Measurements from ENCODE around the gene RAB29.
"Not testable (repeated sequence)": the region's sequence is repeated elsewhere in the genome, so short reads cannot be mapped to it uniquely, and the experiment has no call there.

RAB29 gene, protein sequence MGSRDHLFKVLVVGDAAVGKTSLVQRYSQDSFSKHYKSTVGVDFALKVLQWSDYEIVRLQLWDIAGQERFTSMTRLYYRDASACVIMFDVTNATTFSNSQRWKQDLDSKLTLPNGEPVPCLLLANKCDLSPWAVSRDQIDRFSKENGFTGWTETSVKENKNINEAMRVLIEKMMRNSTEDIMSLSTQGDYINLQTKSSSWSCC

DNA sequence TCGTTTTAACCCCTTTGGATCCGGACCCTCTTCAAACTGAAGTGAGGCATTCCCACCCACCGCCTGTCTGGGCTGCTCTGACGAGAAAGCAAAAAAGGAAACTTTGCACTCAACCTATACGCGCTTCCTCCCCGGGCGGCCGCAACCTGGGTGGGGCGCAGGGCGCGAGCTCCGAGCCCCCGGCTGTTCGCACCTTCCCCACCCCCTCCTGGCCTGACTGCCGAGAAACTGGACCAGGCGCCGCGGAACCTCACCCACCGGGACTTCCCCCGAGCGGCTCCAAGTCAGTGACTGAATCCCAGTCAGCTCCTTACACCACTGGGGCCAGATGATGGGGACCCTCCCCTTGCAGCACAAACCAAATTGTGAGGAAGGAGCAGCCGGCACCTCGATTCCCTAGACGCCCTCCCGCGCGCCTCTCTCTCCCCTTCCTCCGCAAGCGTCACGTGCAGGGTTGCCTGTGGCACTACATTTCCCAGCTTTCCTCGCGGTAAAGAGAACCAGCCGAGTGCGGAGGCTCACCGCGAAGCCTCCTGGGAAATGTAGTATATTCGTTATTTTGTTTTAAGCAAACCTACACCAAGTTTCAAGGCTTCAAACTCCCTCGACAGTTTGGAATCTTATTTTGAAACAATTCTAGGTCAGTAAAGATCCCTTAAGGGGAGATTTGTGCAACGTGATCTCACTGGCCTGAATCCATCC, at the start of gene RAB29:
RAB29 (minus strand) TSS at position 468 of the 702 bp plus-strand sequence. CDS start 526 bp downstream, outside the sequence.
- DNase-seq (ENCODE audit: low read depth, low spot score) = no peak
- peak within 1 kb of the TSS; percentile 47 for H3K27ac ChIP-seq

DNA sequence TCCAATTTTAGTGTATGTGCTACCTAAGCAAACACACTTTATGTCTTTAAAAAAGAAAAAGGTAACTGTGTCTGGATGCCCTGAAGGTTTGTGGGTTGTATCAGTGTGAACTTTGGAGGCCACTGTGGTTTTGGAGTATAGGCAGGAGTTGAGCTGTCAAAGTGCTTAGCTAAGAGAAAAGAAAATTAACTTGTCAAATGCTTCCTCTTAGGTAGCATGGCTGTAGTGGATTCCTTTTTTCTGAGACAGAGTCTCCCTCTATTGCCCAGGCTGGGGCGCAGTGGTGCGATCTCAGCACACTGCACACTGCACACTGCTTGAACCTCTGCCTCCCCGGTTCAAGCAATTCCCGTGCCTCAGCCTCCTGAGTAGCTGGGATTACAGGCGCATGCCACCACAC, 48.9 kb upstream of the RAB29 start:
- no peak for DNase-seq (ENCODE audit: low read depth, low spot score)
- no peak overlapping the region for H3K27ac ChIP-seq

DNA sequence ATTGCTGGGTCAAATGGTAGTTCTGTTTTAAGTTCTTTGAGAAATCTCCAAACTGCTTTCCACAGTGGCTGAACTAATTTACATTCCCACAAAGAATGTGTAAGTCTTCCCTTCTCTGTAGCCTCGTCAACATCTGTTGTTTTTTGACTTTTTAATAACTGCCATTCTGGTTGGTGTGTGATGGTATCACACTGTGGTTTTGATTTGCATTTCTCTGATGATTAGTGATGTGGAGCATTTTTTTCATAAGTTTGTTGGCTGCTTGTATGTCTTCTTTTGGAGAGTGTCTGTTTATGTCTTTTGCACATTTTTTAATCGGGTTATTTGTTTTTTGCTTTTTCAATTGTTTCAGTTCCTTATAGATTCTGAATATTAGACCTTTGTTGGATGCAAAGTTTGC, 48.0 kb upstream of the RAB29 start:
- not testable (repeated sequence) for H3K27ac ChIP-seq; DNase-seq (ENCODE audit: low read depth, low spot score)

DNA sequence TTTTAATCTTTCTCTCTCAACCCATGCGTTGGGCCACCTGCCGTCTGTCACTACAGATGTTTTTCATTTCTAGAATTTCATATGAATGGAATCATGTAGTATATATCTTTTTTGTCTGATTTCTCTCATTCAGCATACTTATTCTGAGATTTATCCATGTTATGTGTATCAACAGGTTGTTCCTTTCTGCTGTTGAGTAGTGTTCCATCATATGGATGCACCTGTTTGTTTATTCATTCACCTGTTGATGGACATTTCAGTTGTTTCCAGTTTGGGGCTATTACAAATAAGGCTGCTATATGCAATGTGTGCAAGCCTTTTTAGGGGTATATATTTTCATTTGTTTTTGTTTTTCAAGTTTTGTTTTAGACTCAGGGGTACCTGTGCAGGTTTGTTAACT, 47.1 kb upstream of the RAB29 start:
- DNase-seq (ENCODE audit: low read depth, low spot score) = no peak
- H3K27ac ChIP-seq = no peak overlapping the region

DNA sequence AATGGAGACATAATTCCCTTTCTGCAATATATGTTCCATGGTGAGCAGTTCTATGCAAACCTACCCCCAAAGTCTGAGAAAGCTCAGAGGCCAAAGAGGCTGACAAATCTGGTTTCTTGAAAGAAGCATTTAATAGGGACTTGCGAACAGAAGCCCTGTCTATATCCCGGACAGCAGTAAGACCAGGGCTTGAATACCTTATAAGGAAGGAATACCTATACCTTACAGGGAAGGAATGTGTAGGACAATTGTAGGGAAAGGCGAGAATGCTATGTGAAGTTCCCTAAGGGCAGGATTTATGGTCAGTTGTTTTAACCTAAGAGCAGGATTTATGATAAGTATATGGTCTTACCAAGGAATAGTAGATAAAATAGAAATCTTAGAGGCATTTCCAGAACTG, 42.7 kb upstream of the RAB29 start:
- no peak overlapping the region for H3K27ac ChIP-seq
- DNase-seq (ENCODE audit: low read depth, low spot score) = no peak

DNA sequence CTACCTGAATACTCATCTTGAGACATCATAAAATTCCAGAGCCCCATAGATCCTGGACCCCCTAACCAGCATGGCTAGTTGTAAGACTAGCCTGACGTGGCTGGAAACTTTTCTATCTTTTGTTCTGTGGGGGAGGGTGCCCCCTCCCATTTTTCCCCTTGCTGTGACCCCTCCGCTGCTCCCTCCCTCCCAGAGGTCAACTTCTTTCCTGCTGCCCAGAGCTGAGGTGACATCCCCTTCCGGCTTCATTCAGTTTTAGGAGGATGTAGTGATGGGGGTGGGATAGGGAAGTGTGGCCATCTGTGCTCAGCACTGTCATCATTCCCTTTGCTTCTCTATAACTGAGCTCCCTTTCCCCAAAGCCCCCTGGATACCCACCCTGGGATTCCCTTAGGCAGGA, 42.1 kb upstream of the RAB29 start:
- H3K27ac ChIP-seq = no peak overlapping the region
- no peak for DNase-seq (ENCODE audit: low read depth, low spot score)

DNA sequence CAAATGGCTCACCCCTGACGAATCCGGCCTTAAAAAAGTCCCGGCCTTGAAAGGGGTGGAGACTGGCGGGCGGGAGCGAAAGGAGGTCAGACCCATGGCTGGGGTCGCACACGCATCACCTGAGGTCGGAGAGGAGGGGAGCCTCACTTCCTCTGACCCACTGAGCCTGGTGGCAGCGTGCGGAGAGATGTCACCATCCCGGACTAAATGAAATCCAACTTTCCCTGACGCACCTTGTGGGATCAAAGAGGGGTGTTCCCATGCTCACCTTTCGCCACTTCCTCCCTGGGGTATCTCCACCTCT, 38.4 kb upstream of the RAB29 start:
- no peak for DNase-seq (ENCODE audit: low read depth, low spot score)
- H3K27ac ChIP-seq = peak overlapping the region; percentile 51

DNA sequence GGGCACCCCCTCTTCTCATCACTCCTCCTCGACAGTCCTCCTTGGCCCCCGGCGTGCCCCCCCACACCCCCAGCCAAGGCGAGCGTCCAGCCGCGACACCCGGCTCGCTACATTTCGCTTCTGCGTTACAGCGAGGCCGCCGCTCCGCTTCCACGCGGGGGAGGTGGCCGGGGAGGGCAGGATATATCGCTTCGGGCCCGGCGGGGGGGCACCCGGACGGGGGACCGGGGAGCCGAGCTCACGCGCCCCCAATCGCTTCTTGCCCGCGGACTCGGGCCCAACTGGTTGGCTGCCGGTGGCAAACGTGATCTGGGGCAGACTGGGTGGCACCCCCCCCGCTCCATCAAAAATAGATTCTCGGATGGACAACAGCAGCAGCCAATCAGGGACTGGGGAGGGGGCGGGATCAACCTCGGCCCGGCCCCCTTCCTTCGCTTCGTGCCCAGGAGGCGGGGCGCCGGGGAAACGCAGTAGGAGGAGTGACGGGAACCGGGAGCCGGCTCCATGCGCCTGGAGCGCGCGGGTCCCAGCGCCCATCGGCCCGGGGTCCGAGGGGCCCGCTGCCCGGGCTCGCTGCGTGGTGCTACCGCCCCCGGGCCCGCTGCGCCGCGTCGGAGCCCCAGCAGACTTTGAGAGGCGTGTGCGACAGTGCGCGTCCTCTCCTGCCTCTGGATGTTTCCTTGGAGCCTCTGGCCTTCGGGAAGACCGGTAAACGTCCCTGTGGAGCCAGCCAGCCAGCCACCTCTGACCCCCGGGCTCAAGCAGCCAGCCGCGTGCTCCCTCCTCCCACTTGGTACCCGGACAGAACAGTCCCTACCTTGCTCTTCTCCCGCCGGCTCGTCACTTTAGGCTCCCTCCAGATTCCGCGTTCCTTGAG, 37.8 kb upstream of the RAB29 start, which contains the start of gene SLC41A1:
SLC41A1 (minus strand) TSS at position 321 of the 877 bp plus-strand sequence. CDS start 2,757 bp downstream, outside the sequence.
- peak within 1 kb of the TSS; percentile 51 for H3K27ac ChIP-seq
- peak; percentile 36 for DNase-seq (ENCODE audit: low read depth, low spot score)

DNA sequence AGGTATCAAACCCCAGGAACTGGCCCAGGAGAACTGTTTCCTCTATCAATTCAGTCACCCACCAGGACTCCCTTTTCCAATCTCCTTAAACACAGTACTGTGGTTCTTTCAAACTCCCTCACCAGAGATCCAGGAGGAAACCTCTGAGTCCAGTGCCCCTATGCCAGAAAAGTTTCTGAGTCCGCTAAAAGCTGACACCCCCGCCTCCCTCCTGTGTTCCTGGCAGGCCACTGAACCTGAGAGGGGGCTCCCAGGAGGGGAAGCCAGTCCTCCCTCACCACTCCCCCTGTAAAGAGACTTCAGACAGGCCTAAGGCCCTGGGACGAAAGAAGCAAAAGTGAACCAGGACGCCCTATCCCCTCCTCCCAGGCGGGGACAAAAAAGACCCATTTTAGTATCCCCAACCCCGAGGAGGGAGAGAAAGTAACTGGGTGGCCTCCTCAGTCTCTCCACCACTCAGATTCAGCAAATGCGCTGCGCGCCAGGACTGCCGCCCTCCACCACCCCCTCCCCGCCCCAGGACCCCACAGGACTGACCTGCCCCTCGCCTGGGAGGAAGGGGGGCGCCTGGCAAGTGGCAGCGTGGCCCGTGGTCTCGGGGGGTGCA, 37.1 kb upstream of the RAB29 start:
- no peak for DNase-seq (ENCODE audit: low read depth, low spot score)
- H3K27ac ChIP-seq = peak overlapping the region; percentile 51

DNA sequence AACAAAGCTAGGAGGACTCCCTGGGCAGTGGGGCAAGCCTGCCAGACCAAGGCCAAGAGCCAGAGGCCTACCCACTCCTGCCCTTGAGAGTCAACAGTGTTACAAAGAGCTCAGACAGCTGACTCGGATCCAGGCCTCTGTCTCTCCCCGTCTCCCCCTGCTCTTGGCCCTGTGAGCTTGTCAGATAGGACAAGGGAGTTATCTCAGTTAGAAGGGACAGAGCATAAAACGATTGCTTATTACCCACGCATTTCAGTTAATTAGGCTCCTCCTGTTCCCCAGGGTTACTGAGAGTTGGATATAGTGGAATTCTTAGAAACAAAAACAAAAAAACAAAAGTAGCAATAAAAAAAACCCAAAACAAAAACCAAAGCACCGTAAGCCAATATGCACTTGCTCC, 36.4 kb upstream of the RAB29 start:
- H3K27ac ChIP-seq = no peak overlapping the region
- no peak for DNase-seq (ENCODE audit: low read depth, low spot score)

DNA sequence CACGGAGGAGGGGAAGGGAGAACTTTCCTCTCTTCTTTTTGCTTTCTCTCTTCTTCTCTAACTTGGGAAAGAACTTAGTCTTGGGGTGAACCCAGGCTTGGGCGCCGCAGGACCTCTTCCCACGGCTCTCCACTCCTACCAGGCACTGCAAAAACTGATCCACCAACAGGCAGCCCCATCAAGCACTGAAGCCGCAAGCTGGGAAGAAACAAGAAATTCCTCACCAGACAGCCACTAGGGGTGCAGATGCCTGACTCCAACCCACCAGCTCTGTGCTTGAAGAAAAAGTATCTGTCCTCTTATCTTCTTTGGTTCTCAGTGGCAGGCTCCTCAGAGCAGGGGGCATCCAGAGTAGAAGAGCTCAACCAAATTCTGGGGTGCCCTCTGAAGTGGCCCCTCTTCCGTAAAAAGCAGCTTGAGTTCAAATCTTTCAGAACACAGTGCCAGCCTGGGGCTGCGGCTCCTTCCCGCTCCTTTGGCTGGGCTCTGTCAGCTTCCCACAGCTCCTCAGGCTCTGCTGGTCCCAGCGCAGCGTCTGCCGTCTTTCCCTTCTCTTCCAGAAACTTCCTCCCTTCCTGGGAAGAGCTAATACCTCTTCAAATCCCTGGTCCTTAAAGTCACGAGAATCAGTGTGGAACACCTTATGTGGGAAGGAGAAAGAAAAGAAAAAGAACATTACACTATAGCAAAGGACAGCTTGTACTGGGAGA, 35.3 kb upstream of the RAB29 start:
- DNase-seq (ENCODE audit: low read depth, low spot score) = no peak
- H3K27ac ChIP-seq = no peak overlapping the region

DNA sequence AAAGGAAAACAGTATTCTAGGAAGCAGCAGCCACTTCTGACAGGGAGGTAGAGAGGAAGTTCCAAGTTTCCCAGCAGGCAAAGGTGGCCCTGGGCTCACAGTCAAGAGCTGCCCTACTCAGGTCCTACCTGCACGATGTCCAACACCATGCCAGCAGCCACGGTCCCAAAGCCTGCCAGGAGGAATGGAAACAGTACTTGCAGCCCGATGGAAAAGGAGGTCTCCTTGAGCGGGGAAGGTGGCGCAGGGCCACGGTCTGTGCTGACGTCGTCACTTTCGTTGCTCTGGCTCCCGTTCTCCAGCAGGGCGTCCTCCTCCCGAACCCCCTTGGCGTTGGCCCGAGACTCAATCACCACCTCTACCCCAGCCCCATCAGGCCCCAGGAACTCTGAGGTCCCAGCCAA, 34.7 kb upstream of the RAB29 start:
- no peak overlapping the region for H3K27ac ChIP-seq
- DNase-seq (ENCODE audit: low read depth, low spot score) = no peak

DNA sequence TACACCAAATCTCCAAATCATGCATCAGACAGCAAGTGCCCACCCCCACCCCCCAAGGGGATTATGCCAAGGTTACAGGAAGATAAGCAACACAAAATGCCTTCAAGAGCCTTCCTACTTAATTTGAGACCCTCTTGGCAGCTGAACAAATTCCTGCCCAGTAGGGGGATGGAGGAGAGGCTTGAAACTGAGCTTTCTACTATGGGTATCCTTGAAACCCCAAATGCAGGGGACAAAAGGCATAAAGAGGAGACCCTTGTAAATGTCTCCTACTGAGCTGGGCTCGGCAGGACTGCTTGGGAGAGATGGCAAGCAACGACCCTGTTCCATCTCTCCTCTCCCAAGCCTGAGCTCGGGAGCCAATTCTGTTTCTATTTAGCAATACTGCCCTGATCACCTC, 34.2 kb upstream of the RAB29 start:
- DNase-seq (ENCODE audit: low read depth, low spot score) = no peak
- H3K27ac ChIP-seq = no peak overlapping the region

DNA sequence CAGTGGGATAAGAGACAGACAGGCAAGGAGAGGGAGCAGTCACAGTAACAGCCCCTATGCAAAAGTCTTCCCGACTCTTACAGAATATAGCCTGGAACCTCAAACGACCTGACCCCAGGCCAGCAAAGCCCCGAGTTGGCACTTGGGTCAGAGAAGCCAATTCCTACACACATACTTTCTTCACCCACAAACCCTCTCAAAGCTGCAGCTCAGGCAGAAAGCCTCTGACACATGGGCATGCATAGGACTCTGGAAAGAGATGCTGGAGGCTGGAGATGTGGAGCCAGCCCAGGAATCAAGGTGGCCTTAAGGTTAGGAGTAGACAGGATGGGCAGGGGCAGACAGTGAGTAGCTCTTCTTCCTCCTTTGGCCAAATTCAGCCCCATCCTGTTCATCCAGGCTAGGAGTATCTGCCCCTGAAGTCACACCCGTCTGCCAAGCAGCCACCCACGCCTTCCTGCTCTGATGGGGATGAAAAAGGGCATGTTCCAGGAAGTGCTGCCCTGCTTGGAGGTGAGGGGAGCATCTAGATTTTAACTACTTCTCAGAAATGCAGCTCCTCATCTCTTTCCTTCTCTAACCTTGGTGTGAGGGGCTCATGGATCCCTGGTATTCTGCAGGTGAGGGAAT, 29.9 kb upstream of the RAB29 start:
- no peak overlapping the region for H3K27ac ChIP-seq
- DNase-seq (ENCODE audit: low read depth, low spot score) = no peak

DNA sequence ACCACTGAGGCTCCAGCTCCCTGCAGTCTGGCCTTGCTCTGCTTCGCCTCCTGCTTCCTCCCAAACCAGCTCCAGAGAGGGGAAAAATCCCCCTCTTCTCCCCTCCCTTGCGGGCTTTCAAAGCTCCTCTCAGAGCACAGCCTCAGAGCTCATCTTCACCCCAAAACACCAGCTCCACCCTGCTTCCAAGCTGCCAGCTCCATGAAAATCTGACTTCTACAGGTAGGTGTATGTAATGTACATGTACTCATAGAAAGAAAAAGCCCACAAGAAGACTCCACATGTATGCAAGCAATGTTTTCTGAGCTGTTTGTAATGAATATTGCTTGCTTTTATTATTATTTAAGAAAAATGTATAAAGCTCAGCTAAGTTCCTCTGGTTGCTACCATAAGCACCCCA, 29.3 kb upstream of the RAB29 start:
- no peak overlapping the region for H3K27ac ChIP-seq
- DNase-seq (ENCODE audit: low read depth, low spot score) = no peak

DNA sequence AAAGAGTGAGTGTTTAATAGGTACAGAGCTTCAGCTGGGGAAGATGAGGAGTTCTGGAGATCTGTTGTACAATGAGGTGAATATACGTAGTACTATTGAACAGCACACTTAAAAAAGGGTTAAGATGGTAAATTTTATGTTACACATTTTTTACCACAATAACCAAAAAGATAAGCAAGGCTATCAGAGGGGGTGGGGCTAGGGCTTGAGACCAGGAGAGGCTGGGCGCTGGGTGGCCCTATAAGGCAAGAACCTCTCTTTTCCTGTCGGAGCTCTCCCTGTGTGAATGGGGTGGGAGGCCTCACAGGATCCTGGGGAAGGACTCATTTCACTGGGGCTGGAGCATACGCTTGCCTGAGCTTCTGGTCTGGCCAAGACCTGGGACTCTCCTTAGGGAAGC, 28.7 kb upstream of the RAB29 start:
- H3K27ac ChIP-seq = no peak overlapping the region
- DNase-seq (ENCODE audit: low read depth, low spot score) = no peak

DNA sequence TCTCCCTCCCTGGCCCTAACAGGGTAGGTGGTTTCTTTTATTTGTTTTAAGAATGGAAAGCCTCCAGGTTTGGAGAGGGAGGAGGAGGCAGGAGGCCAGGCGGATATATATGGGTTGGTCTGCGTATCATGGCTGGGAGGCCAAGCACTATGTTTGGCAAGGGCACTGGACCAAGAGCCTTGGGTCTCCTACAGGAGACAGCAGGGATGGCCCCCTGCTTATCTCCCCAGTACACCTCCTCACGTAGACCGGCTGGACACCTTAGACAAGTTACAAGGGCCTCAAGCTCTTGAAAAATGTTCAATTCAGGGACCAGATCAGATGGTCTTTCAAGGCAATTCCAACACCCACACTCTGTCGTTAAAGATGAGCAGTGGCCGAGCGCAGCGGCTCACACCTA, 26.8 kb upstream of the RAB29 start:
- H3K27ac ChIP-seq = no peak overlapping the region
- no peak for DNase-seq (ENCODE audit: low read depth, low spot score)

DNA sequence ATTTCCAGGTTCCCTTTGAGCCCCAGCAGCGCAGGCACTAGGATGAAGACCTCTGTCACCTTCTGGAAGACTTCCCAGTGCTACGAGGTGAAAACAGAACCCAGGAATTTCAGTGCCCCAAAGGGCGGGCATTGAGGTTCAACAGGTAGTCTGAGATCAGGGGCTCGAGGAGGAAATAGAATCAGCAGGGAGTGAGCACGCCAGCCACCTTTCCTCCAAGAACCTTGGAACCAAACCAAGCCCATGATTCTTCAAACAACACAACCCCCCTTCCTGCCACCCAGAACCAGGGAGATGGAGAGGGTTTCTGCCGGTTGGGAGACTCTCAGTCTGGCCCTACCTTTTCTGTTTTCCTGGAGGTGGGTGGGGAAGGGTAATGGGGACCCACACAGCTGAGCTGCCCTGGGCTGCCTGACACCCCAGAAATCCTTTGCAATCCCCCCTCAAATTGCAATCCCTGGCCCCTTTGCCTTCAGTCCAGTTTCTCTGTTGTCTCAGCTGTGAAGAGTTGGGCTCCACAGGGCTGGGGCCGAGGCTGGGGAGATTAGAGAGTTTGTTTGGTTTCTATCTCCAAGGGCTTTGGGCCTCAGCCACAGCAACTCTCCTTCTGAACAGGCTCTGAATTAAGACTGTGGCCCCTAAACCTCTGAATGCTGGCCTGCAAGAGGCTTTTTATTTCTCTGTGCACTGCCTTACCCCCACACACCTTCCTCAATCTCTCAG, 25.9 kb upstream of the RAB29 start:
- no peak for DNase-seq (ENCODE audit: low read depth, low spot score)
- H3K27ac ChIP-seq = no peak overlapping the region

DNA sequence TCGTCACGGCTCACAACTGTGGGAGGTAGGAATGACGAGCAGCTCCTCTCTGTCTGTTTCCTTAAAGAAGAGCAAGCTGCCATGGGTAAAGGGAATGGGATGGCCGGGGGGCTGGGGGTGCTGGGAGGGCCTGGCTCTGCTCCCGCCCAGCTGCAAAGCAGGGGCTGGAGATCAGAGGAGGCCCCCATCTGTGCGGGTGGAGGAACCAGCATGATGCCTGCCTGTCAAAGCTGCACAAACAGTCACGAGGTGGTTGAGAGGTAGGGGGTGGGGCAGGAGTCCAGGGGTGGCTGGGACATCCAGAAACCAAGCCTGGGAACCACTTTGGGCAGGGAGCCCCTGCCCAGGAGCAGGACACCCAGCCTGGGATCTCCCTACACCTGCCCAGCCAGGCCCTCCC, 25.1 kb upstream of the RAB29 start:
- DNase-seq (ENCODE audit: low read depth, low spot score) = no peak
- H3K27ac ChIP-seq = no peak overlapping the region

Measured in epithelial cell of prostate (primary cell).